Neural cell (in vitro differentiated cells): ENCODE results near the gene GTPBP1. TPM values are rescaled to one million over a fixed set of nuclear protein-coding genes. Genes with fewer than 3 reads are reported as not detected.

Experiments used
- H2AFZ ChIP-seq: fragments of 200-600, 300-800 bp; sonication (generic), shearing (Covaris generic); 2 replicates; pipeline ENCODE4 v1.6.0; 2014; ENCODE audit warnings: low read depth, mild to moderate bottlenecking, antibody characterized with exemption, low read length, moderate library complexity
- H3F3A ChIP-seq: fragments of 200-600 bp; shearing (Covaris generic); 2 replicates; pipeline ENCODE4 v1.6.1; 2016; ENCODE audit warnings: mild to moderate bottlenecking, moderate library complexity, mixed read lengths, antibody characterized with exemption, low read length; ENCODE audit not compliant: insufficient read depth, poor library complexity, severe bottlenecking
- H3K27ac ChIP-seq: fragments of 200-600, 300-800 bp; sonication (generic), shearing (Covaris generic); 2 replicates; pipeline ENCODE4 v1.5.1; 2014; ENCODE audit warnings: mild to moderate bottlenecking, low read length, moderate library complexity
- H3K27me3 ChIP-seq: fragments of 300-800, 200-600 bp; sonication (generic), shearing (Covaris generic); 2 replicates; pipeline ENCODE4 v1.6.0; 2014; ENCODE audit warnings: mild to moderate bottlenecking, low read depth, low read length, moderate library complexity; ENCODE audit not compliant: insufficient read depth
- H3K36me3 ChIP-seq: fragments of 300-800, 200-600 bp; sonication (generic), shearing (Covaris generic); 2 replicates; pipeline ENCODE4 v1.5.1; 2014; ENCODE audit warnings: mild to moderate bottlenecking, antibody characterized with exemption, low read length, moderate library complexity; ENCODE audit not compliant: insufficient read depth
- H3K4me2 ChIP-seq: fragments of 300-800, 200-600 bp; sonication (generic), shearing (Covaris generic); 2 replicates; pipeline ENCODE4 v1.6.0; 2014; ENCODE audit warnings: mild to moderate bottlenecking, low read length
- H3K4me3 ChIP-seq: fragments of 300-800, 200-600 bp; sonication (generic), shearing (Covaris generic); 2 replicates; pipeline ENCODE4 v1.5.1; 2014; ENCODE audit warnings: mild to moderate bottlenecking, low read length, moderate library complexity
- H3K79me2 ChIP-seq: fragments of 200-600 bp; shearing (Covaris generic); replicated peaks from 2 replicates; pipeline ENCODE4 v1.6.0; 2014; ENCODE audit warnings: mild to moderate bottlenecking, low read length, moderate library complexity; ENCODE audit not compliant: insufficient read depth
- H3K9ac ChIP-seq: fragments of 300-800, 200-600 bp; sonication (generic), shearing (Covaris generic); 2 replicates; pipeline ENCODE4 v1.6.1; 2016; ENCODE audit warnings: mild to moderate bottlenecking, low read length, mixed read lengths
- H3K9me2 ChIP-seq: fragments of 200-600 bp; shearing (Covaris generic); 2 replicates; pipeline ENCODE4 v1.6.1; 2016; ENCODE audit warnings: mild to moderate bottlenecking, low read length, mixed read lengths; ENCODE audit not compliant: insufficient read depth
- H3K9me3 ChIP-seq: fragments of 200-600, 300-800 bp; sonication (generic), shearing (Covaris generic); 2 replicates; pipeline ENCODE4 v1.6.1; 2016; ENCODE audit warnings: mild to moderate bottlenecking, mixed run types, low read length, moderate library complexity, mixed read lengths
- H4K20me1 ChIP-seq: fragments of 200-600 bp; shearing (Covaris generic); 2 replicates; pipeline ENCODE4 v1.6.1; 2016; ENCODE audit warnings: mild to moderate bottlenecking, mixed run types; ENCODE audit not compliant: insufficient read depth
- CTCF ChIP-seq: fragments of 450-650 bp; IDR thresholded peaks from 2 replicates; pipeline ENCODE4 v1.5.1; 2014; ENCODE audit warnings: antibody characterized with exemption, mild to moderate bottlenecking, moderate library complexity; ENCODE audit not compliant: poor library complexity, severe bottlenecking
- EZH2 ChIP-seq: fragments of 200-600, 300-800 bp; shearing (Covaris generic), sonication (generic); IDR thresholded peaks from 2 replicates; pipeline ENCODE4 v1.6.1; 2014; ENCODE audit warnings: antibody characterized with exemption, low read length, borderline replicate concordance, mild to moderate bottlenecking; ENCODE audit not compliant: insufficient read depth, poor library complexity, severe bottlenecking
- POLR2AphosphoS5 ChIP-seq: IDR thresholded peaks from 2 replicates; pipeline ENCODE4 v1.6.1; 2012
- REST ChIP-seq: IDR thresholded peaks from 2 replicates; pipeline ENCODE4 v1.6.1; 2012; ENCODE audit warnings: borderline replicate concordance
- SMC3 ChIP-seq: fragments of 450-650 bp; conservative IDR thresholded peaks from 2 replicates; pipeline ENCODE4 v1.6.1; 2014; ENCODE audit warnings: antibody characterized with exemption, mild to moderate bottlenecking, moderate library complexity; ENCODE audit not compliant: poor library complexity
- TAF1 ChIP-seq: IDR thresholded peaks from 2 replicates; pipeline ENCODE4 v1.6.1; 2012; ENCODE audit warnings: low read depth
- polyA plus RNA-seq: library from polyadenylated mRNA; depleted of rRNA; stranded (reverse); fragments of >200 nt; gene quantifications from 2 replicates; pipeline ENCODE4 v1.2.3, GENCODE V29; 2014

The GTPBP1 gene
- polyA plus RNA-seq, 1 donor from 2014 or later, result 31.9 TPM

GRCh38 chr22:38697425-38698089 is 8.2 kb upstream of the GTPBP1 start (continued):
- no peak for TF ChIP-seq REST
- TF ChIP-seq TAF1, result no peak

GRCh38 chr22:38698407-38699094 is 7.2 kb upstream of the GTPBP1 start:
- TF ChIP-seq SMC3 (no peak), REST (no peak), POLR2AphosphoS5 (no peak), CTCF (no peak), EZH2 (no peak)
- H3K9me2 ChIP-seq, result no peaks in the 10 kb centered on the region
- no peaks in the 10 kb centered on the region for H3K27me3 ChIP-seq
- H3K4me3 ChIP-seq, result peak overlapping the region; percentile 94
- H4K20me1 ChIP-seq, result no peaks in the 10 kb centered on the region
- H3F3A ChIP-seq, result no peaks in the 10 kb centered on the region
- H3K9me3 ChIP-seq, result no peaks in the 10 kb centered on the region
- peak overlapping the region; percentile 98 for H3K4me2 ChIP-seq
- H3K27ac ChIP-seq, result no peak overlapping the region
- H2AFZ ChIP-seq, result no peak overlapping the region
- no peaks in the 10 kb centered on the region for H3K36me3 ChIP-seq
- H3K79me2 ChIP-seq, result peaks cover 66% of the 10 kb centered on the region
- peak overlapping the region; percentile 94 for H3K9ac ChIP-seq
